A172 (cell line): Measurements from ENCODE around the gene SMOC1. TPM values are rescaled to one million over a fixed set of nuclear protein-coding genes. Genes with fewer than 3 reads are reported as not detected.
"Not testable (repeated sequence)": the region's sequence is repeated elsewhere in the genome, so short reads cannot be mapped to it uniquely, and the experiment has no call there.

Experiments
- DNase-seq: peaks from one replicate; pipeline ENCODE4 v3.0.0-alpha.2; 2015; ENCODE audit warnings: low spot score
- total RNA-seq: library from RNA; depleted of rRNA; stranded (reverse); fragments of >200 nt; shearing (Covaris generic); gene quantifications from 2 replicates; pipeline ENCODE4 v1.2.3, GENCODE V29; 2014

SMOC1 gene
- total RNA-seq, 1 experiment from 2014 or later = not detected

DNA sequence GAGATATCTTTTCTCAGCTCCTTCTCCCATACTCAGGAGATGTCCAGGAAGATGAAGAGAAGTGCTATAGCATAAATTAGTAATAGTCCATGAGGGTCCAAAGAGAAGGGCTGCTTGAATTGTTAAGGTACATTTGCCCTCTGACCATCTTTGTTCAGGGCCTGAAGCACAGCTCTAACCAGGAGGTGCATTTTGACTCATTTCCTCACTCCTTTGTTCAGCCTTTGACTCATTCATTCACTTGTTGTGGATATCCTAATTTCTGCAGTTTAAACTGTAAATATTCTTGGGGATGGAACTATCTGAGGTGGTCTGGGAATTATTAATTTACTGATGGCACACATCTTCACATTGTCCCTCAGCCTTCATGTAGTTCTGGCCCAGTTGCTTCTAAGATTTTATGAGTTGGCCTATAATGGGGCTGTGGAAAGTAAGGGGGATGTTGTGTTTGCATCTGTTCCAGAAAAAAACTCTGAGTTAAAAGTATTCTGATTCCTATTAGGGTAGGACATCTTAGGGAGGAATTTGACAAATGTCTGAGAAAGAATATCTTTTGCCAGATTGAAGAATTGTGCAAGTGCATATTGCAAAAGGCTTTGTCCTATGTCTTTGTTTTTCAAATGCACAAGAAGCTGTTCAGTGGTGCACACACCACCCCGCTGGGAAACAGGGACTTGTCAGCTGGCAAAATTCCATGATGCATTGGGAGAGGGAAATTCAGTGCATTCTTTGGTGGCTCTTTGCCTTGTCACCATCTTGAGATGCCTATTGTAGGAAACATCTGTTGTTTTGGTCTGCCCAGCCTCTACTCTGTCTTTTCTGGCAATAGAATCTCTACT, 22.1 kb downstream of the SMOC1 start:
- no peak for DNase-seq

DNA sequence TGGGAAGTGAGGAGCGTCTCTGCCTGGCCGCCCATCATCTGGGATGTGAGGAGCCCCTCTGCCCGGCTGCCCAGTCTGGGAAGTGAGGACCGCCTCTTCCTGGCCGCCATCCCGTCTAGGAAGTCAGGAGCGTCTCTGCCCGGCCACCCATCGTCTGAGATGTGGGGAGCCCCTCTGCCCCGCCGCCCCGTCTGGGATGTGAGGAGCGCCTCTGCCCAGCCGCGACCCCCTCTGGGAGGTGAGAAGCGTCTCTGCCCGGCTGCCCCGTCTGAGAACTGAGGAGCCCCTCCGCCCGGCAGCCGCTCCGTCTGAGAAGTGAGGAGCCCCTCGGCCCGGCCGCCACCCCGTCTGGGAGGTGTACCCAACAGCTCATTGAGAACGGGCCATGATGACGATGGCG, 23.8 kb downstream of the SMOC1 start:
- not testable (repeated sequence) for DNase-seq

GRCh38 chr14:69904246-69904645, 25.0 kb downstream of the SMOC1 start:
- DNase-seq = no peak

GRCh38 chr14:69906201-69906600, 27.0 kb downstream of the SMOC1 start:
- no peak for DNase-seq

GRCh38 chr14:69909826-69910550, 30.8 kb downstream of the SMOC1 start:
- no peak for DNase-seq

GRCh38 chr14:69910871-69911270, 31.7 kb downstream of the SMOC1 start:
- DNase-seq = no peak

DNA sequence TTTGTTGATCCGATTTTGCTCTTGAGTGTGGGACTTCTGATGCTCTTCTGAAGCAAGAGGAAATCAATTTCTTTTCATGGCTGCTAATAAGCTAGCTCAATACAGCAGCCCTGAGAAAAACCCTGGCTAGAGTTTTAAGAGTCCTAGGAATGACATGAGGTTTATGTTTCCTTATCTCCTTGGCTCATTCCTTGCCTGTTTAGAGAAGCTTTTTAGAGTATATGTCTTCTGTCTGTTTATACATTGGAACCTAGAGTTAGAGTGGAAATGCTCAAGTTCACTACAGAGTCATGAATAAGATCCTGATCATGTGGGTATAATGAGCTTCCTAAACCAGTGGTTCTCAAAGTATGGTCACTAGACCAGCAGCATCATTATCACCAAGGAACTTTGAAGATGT, 34.5 kb downstream of the SMOC1 start:
- DNase-seq = no peak

GRCh38 chr14:69916396-69916795, 37.2 kb downstream of the SMOC1 start:
- DNase-seq = no peak

DNA sequence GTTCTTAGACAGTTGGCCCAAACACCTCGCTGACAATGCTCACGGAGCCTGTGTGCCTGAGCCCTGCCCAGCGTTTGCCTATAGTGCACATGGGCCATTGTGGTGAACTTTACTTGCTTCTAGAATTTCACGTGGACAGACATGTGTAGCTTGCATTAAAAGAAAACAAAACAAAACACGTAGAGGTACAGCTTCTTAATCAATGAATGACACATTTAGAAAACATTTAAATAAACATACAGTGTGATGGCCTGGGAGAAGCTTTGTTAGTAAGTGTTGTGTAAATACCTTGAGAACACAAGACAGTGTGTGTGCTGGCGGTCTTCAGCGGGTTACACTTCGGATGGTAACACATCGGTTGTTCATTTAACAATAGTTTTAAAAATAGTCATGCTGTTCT, 38.1 kb downstream of the SMOC1 start:
- no peak for DNase-seq

DNA sequence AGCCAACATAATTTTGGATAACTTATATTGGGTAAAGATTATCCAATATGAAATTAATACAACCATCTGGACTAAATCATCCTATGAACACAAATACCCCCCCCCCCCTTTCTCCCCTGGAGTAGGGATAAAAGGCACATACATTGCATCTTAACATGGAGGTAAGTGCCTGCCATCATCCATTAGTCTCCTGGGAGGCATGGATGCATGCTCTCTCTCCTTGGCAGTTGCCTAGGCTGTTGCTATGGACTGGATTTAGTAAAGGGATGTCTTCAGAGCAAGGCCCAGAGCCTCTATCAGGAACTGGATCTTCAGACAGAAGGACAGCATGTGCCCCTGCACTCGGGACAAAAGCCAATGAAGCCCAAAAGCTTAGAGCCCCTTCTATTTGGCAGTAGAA, 40.6 kb downstream of the SMOC1 start:
- no peak for DNase-seq

GRCh38 chr14:69921052-69921451, 41.8 kb downstream of the SMOC1 start:
- DNase-seq = no peak

GRCh38 chr14:69922198-69922597, 43.0 kb downstream of the SMOC1 start:
- no peak for DNase-seq

DNA sequence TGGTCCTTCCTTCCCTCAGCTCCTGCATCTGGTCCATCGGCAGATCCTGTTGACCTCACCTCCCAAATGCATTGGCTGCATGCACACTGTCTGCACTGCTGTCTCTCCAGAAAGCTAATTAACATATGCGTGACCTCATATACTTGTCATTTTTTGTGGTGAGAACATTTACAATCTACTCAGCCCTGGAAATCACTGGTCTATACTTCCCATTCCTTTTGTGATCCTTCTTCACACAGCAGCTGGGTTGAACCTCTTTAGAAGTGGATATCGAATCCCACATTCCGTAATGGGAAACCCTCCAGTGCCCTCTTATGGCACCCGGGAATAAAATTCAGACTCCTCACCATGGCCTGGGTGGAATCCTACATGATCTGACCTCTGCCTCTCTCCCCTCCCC, 45.0 kb downstream of the SMOC1 start:
- DNase-seq = no peak

GRCh38 chr14:69928111-69928523, 48.9 kb downstream of the SMOC1 start:
- DNase-seq = peak; percentile 5

DNA sequence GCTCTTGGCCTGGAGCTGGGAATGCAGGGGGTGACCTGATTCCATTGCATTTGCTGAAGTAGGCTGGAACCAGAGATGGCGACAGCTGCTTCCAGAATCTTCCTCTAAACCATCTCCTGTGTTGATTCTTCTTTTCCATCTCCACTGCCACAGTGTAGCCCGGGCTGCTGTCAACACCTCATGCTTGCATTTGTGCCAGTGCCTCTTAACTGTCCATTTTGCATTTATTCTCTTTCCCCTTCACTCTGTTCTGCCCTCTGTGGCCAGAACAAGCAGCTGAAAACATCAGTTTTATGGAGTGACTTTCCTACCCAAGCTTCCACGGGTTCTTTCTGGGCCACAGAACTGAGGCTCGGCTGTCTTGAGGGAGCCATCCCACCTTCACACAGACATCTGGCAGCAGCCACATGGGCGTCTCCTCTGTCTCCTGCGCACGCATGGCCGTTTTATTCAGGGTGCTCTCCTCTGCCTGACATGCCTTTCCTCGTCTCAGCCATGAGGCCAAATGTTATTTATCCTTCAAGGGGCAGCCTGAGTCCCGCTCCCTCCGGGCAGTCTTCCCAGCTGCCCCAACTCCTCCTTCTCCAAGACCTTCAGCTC, 51.7 kb downstream of the SMOC1 start:
- no peak for DNase-seq

GRCh38 chr14:69931960-69932359, 52.7 kb downstream of the SMOC1 start:
- no peak for DNase-seq

DNA sequence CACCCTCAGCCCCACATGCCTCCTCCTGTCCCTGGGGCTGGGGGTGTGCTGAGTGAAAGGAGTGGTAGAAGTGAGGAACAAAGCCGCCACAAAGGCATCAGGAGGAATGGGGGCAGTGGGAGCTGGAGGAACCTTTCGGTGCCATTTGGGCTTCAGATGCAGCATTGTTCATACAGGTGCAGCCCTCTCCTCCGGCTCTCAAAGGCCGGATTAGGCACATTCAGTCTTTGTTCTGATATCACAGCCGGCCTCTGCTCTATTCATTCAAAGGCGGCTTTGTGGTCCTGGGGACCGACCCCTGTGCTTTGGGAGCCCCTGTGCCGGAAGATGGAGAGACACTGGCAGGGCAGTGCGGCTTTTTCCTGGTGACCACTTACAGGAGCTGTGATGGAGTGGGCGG, 53.2 kb downstream of the SMOC1 start:
- no peak for DNase-seq

- no peak for DNase-seq
These were observed 54.5 kb downstream of the SMOC1 start for GRCh38 chr14:69933623-69934275.

DNA sequence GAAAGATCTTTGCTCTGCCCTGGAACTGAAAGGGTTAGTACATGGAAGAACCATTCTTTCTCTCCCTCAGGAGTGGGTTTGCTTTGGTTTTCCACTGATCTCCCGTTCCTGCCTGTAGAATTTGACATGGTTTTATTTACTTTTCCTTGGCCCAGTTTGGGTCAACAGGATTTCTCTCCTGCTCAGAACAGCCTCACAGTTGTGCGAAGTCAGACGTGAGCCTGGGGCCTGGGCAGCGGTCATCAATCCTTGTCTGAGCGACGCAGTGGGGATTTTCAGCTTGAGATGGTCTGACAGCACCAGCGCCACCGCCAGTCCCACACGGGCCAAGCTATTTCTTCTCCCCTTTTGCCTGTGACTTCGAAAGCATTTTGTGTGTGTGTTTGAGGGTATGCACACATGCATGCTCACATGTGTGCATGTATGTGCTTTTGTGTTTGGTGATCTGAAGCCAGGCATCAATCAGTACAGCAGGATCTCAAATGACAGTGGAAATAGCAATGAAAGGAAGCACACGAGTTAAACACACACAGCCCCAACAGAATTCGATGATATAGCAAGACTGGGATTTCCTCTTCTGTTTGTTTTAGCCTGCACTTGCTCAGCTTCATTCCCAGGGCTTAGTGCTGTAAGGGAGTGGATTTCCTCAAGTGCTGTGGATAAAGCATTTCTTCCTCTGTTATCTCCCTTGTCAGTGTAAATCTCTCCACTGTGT, 58.3 kb downstream of the SMOC1 start:
- DNase-seq = no peak

- DNase-seq = no peak
These were observed 59.5 kb downstream of the SMOC1 start for GRCh38 chr14:69938751-69939150.
